H9 (cell line): ENCODE measurements around the gene UGT1A6. TPM values are rescaled to one million over a fixed set of nuclear protein-coding genes. Genes with fewer than 3 reads are reported as not detected.

Experiments used
- DNase-seq: peaks from one replicate; pipeline ENCODE4 v3.0.0-alpha.2; 2017
- H2AFZ ChIP-seq: one replicate; pipeline ENCODE4 v1.6.1; 2013; ENCODE audit warnings: mild to moderate bottlenecking, low read length, control low read depth, moderate library complexity
- H2AK5ac ChIP-seq: 2 replicates; pipeline ENCODE4 v1.6.1; 2013; ENCODE audit warnings: low read length, control low read depth, mixed read lengths; ENCODE audit not compliant: insufficient read length
- H2BK120ac ChIP-seq: one replicate; pipeline ENCODE4 v1.6.1; 2013; ENCODE audit warnings: low read depth, mild to moderate bottlenecking, low read length, control low read depth, inconsistent platforms; ENCODE audit not compliant: poor library complexity, severe bottlenecking
- H2BK12ac ChIP-seq: 2 replicates; pipeline ENCODE4 v1.6.1; 2013; ENCODE audit warnings: low read length, control low read depth, mixed read lengths, low read depth; ENCODE audit not compliant: insufficient read length
- H2BK15ac ChIP-seq: 2 replicates; pipeline ENCODE4 v1.6.1; 2013; ENCODE audit warnings: low read depth, low read length, control low read depth
- H2BK20ac ChIP-seq: one replicate; pipeline ENCODE4 v1.6.1; 2013; ENCODE audit warnings: low read depth, mild to moderate bottlenecking, low read length, control low read depth, inconsistent platforms; ENCODE audit not compliant: poor library complexity, severe bottlenecking
- H2BK5ac ChIP-seq: 2 replicates; pipeline ENCODE4 v1.6.1; 2013; ENCODE audit warnings: low read length, control low read depth, mixed read lengths; ENCODE audit not compliant: insufficient read length
- H3K14ac ChIP-seq: 2 replicates; pipeline ENCODE4 v1.6.1; 2013; ENCODE audit warnings: low read length, control low read depth; ENCODE audit not compliant: insufficient read depth
- H3K18ac ChIP-seq: 2 replicates; pipeline ENCODE4 v1.6.1; 2013; ENCODE audit warnings: low read depth, mild to moderate bottlenecking, mixed read lengths, low read length, control low read depth; ENCODE audit not compliant: insufficient read length
- H3K23ac ChIP-seq: 2 replicates; pipeline ENCODE4 v1.6.1; 2013; ENCODE audit warnings: low read length, control low read depth, mixed read lengths, low read depth; ENCODE audit not compliant: insufficient read length
- H3K23me2 ChIP-seq: 2 replicates; pipeline ENCODE4 v1.6.1; 2013; ENCODE audit warnings: low read depth, mild to moderate bottlenecking, mixed read lengths, low read length, control low read depth; ENCODE audit not compliant: insufficient read length, poor library complexity, severe bottlenecking
- H3K27ac ChIP-seq: 2 replicates; pipeline ENCODE4 v1.5.1; 2013; ENCODE audit warnings: low read length, control low read depth, mixed read lengths, low read depth; ENCODE audit not compliant: insufficient read length
- H3K27me3 ChIP-seq: 2 replicates; pipeline ENCODE4 v1.6.1; 2013; ENCODE audit warnings: low read length, control low read depth, inconsistent platforms; ENCODE audit not compliant: insufficient read depth
- H3K4ac ChIP-seq: 2 replicates; pipeline ENCODE4 v1.6.1; 2013; ENCODE audit warnings: low read depth, mild to moderate bottlenecking, control low read depth, inconsistent platforms, low read length, moderate library complexity
- H3K4me1 ChIP-seq: 2 replicates; pipeline ENCODE4 v1.6.1; 2013; ENCODE audit warnings: low read length, control low read depth, inconsistent platforms; ENCODE audit not compliant: insufficient read depth
- H3K4me2 ChIP-seq: 2 replicates; pipeline ENCODE4 v1.6.1; 2013; ENCODE audit warnings: low read length, control low read depth, mixed read lengths; ENCODE audit not compliant: insufficient read length, insufficient read depth
- H3K56ac ChIP-seq: 2 replicates; pipeline ENCODE4 v1.6.1; 2013; ENCODE audit warnings: low read depth, mild to moderate bottlenecking, mixed read lengths, low read length, control low read depth; ENCODE audit not compliant: insufficient read length
- H3K79me1 ChIP-seq: 2 replicates; pipeline ENCODE4 v1.6.1; 2013; ENCODE audit warnings: low read depth, mild to moderate bottlenecking, moderate library complexity, low read length, control low read depth, inconsistent platforms; ENCODE audit not compliant: insufficient read depth, poor library complexity, severe bottlenecking
- H3K79me2 ChIP-seq: 2 replicates; pipeline ENCODE4 v1.6.1; 2013; ENCODE audit warnings: low read length, control low read depth, inconsistent platforms; ENCODE audit not compliant: insufficient read depth
- H3K9ac ChIP-seq: 2 replicates; pipeline ENCODE4 v1.6.1; 2013; ENCODE audit warnings: low read length, control low read depth, mixed read lengths; ENCODE audit not compliant: insufficient read length; ENCODE audit errors: extremely low read depth
- H3K9me3 ChIP-seq: one replicate; pipeline ENCODE4 v1.6.1; 2013; ENCODE audit warnings: low read depth, low read length, inconsistent platforms; ENCODE audit not compliant: control insufficient read depth
- H3T11ph ChIP-seq: one replicate; pipeline ENCODE4 v1.6.1; 2013; ENCODE audit warnings: mild to moderate bottlenecking, low read length, control low read depth, inconsistent platforms
- H4K20me1 ChIP-seq: one replicate; pipeline ENCODE4 v1.6.1; 2013; ENCODE audit not compliant: control insufficient read depth, insufficient read length, insufficient read depth
- H4K5ac ChIP-seq: 2 replicates; pipeline ENCODE4 v1.6.1; 2013; ENCODE audit warnings: low read depth, mild to moderate bottlenecking, mixed read lengths, low read length, control low read depth; ENCODE audit not compliant: insufficient read length
- H4K8ac ChIP-seq: replicated peaks from 2 replicates; pipeline ENCODE4 v1.6.1; 2013; ENCODE audit warnings: low read length, control low read depth, mixed read lengths, low read depth; ENCODE audit not compliant: insufficient read length
- H4K91ac ChIP-seq: 2 replicates; pipeline ENCODE4 v1.6.1; 2013; ENCODE audit warnings: low read depth, mild to moderate bottlenecking, moderate library complexity, mixed read lengths, low read length, control low read depth; ENCODE audit not compliant: insufficient read length
- H3K27ac Mint-ChIP-seq, 3 experiments: 2 replicates in 2 of 3; 3 replicates in 1 of 3; pipeline ENCODE4 v1.8.0; 2020 to 2021; ENCODE audit warnings: mixed read lengths in 3 of 3, mild to moderate bottlenecking in 1 of 3, moderate library complexity in 1 of 3
- H3K27me3 Mint-ChIP-seq: 2 replicates; pipeline ENCODE4 v1.8.0; 2021; ENCODE audit warnings: low read depth, mild to moderate bottlenecking, moderate library complexity, mixed read lengths
- H3K36me3 Mint-ChIP-seq, 3 experiments: 2 replicates in 2 of 3; 3 replicates in 1 of 3; pipeline ENCODE4 v1.8.0; 2020 to 2021; ENCODE audit warnings: low read depth in 3 of 3, mixed read lengths in 3 of 3; ENCODE audit not compliant: insufficient read depth in 1 of 3
- H3K4me1 Mint-ChIP-seq, 2 experiments: 2 replicates each; pipeline ENCODE4 v1.8.0; 2020; ENCODE audit warnings: mixed read lengths in 2 of 2
- H3K4me3 Mint-ChIP-seq, 2 experiments: 2 replicates in 1 of 2; 3 replicates in 1 of 2; pipeline ENCODE4 v1.8.0; 2020 to 2021; ENCODE audit warnings: mild to moderate bottlenecking in 2 of 2, mixed read lengths in 2 of 2, moderate library complexity in 1 of 2
- H3K9me3 Mint-ChIP-seq, 2 experiments: 2 replicates in 1 of 2; 3 replicates in 1 of 2; pipeline ENCODE4 v1.8.0; 2020; ENCODE audit warnings: mild to moderate bottlenecking in 2 of 2, mixed read lengths in 2 of 2, moderate library complexity in 1 of 2
- CTCF ChIP-seq: fragments of 200-600 bp; sonication (generic); conservative IDR thresholded peaks from 3 replicates; pipeline ENCODE4 v1.8.0; 2021; ENCODE audit warnings: antibody characterized with exemption, mild to moderate bottlenecking
- WGBS: extraction: QIAGEN DNeasy Blood & Tissue Kit; methylation state at CpG from one replicate; pipeline ENCODE4 v1.1.7; 2013; ENCODE audit warnings: missing lambda C conversion rate, low lambda C conversion rate, mixed read lengths; ENCODE audit not compliant: insufficient read length; ENCODE audit errors: extremely low coverage; 5-methylcytosine and 5-hydroxymethylcytosine counted together
- total RNA-seq: library from RNA; stranded (reverse); gene quantifications from 2 replicates; pipeline ENCODE4 v1.2.1, GENCODE V29; 2021

UGT1A6 gene
- total RNA-seq, 1 experiment from 2014 or later = not detected

- H2BK5ac ChIP-seq = no peak overlapping the region
- H4K91ac ChIP-seq = no peak overlapping the region
- no peaks in the 10 kb centered on the region for H4K20me1 ChIP-seq
- no peak overlapping the region for H3K56ac ChIP-seq
- H3K4me1 Mint-ChIP-seq = no peaks in the 10 kb centered on the region
- H3K27me3 Mint-ChIP-seq = peaks cover 15% of the 10 kb centered on the region
- H3K4me3 Mint-ChIP-seq = no peak overlapping the region
- H3K79me1 ChIP-seq = no peaks in the 10 kb centered on the region
- no peak overlapping the region for H2BK15ac ChIP-seq
- H3K27ac Mint-ChIP-seq = no peak overlapping the region
- no peak for TF ChIP-seq CTCF
- no peaks in the 10 kb centered on the region for H3K79me2 ChIP-seq
- no peak overlapping the region for H3K4me2 ChIP-seq
- no peak overlapping the region for H4K5ac ChIP-seq
- H2BK12ac ChIP-seq = no peak overlapping the region
- no peaks in the 10 kb centered on the region for H3K4me1 ChIP-seq
- H3K14ac ChIP-seq = no peak overlapping the region
- no peaks in the 10 kb centered on the region for H3K36me3 Mint-ChIP-seq
- no peak overlapping the region for H3K4ac ChIP-seq
- no peak overlapping the region for H3K18ac ChIP-seq
- H2BK120ac ChIP-seq = no peak overlapping the region
- no peak overlapping the region for H3K23ac ChIP-seq
- no peak overlapping the region for H2AFZ ChIP-seq
- no peak overlapping the region for H2AK5ac ChIP-seq
- peaks cover 0 to 2% of the 10 kb centered on the region in 2 experiments; a peak in 1 of 5 replicates for H3K9me3 Mint-ChIP-seq
- H4K8ac ChIP-seq = no peak overlapping the region
- no peak for DNase-seq
- no peaks in the 10 kb centered on the region for H3K27me3 ChIP-seq
- no CpG with 5 or more reads among the region's 8 CpGs for WGBS
- no peak overlapping the region for H2BK20ac ChIP-seq
- H3K9me3 ChIP-seq = no peaks in the 10 kb centered on the region
- no peak overlapping the region for H3K9ac ChIP-seq
- no peak overlapping the region for H3T11ph ChIP-seq
- no peak overlapping the region for H3K27ac ChIP-seq
- no peaks in the 10 kb centered on the region for H3K23me2 ChIP-seq
Measured at GRCh38 chr2:233811732-233812131, 119.0 kb downstream of the UGT1A6 start.
